Measurements from ENCODE around the gene IGFLR1. TPM values are rescaled to one million over a fixed set of nuclear protein-coding genes. Genes with fewer than 3 reads are reported as not detected.

The IGFLR1 gene
- total RNA-seq, 1 donor from 2014 or later, result 6.3 TPM

DNA sequence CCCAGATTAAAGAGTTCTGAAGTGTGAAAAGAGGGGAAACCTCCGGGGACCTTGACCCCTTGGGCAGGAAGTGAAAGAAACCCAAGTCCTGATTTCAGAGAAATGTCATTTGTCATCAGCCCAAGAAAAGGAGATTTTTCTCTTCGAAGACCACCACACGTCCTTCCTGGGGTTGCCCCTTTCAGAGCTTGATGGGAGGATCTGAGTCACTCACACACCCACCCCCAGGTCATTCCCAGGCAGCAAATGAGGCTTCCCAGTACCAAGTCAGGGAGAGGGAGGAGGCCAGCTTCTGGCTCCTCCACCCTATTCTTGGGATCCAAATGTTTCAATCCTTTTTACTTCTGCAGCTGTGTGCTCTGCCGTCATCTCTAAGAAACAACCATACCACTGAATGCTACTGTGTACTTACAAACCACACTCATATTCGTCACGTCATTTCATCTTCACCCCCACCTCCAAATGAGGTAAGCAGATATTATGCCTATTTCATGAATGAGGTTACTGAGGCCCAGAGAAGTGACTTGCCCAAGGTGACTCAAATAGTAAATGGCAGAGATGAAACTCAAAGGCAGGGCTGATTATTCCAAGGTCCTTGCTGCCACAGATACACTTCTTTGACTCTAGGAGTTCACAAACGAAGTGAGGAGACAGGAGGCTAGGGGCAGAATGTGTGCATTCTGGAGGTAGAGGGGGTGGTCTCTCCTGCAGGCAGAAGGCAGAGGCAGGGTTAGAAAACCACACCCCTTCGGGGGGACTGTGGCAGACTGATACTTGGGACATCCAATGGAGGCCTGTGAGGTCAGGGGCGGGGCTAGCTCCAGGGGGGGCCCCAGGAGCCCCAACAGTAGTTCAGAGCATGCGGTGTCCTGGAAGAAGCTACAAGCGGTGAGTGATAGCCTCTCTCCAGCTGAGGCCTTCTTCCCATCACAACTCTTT lies 29.4 kb downstream of the IGFLR1 start:
- Mint-ChIP-seq H3K4me1 (peaks cover 20% of the 10 kb centered on the region), H3K4me3 (peak overlapping the region; percentile 72), H3K36me3 (ENCODE audit: low read depth) (no peaks in the 10 kb centered on the region), H3K9me3 (no peaks in the 10 kb centered on the region), H3K27me3 (ENCODE audit: low read depth) (no peaks in the 10 kb centered on the region), H3K27ac (ENCODE audit: unreplicated experiment) (no peak overlapping the region)
- TF ChIP-seq, protein P1, sequence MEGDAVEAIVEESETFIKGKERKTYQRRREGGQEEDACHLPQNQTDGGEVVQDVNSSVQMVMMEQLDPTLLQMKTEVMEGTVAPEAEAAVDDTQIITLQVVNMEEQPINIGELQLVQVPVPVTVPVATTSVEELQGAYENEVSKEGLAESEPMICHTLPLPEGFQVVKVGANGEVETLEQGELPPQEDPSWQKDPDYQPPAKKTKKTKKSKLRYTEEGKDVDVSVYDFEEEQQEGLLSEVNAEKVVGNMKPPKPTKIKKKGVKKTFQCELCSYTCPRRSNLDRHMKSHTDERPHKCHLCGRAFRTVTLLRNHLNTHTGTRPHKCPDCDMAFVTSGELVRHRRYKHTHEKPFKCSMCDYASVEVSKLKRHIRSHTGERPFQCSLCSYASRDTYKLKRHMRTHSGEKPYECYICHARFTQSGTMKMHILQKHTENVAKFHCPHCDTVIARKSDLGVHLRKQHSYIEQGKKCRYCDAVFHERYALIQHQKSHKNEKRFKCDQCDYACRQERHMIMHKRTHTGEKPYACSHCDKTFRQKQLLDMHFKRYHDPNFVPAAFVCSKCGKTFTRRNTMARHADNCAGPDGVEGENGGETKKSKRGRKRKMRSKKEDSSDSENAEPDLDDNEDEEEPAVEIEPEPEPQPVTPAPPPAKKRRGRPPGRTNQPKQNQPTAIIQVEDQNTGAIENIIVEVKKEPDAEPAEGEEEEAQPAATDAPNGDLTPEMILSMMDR (conservative IDR thresholded peaks at IDR 0.05), result no peak
- DNase-seq (ENCODE audit: low read depth, low spot score), result no peak

DNA sequence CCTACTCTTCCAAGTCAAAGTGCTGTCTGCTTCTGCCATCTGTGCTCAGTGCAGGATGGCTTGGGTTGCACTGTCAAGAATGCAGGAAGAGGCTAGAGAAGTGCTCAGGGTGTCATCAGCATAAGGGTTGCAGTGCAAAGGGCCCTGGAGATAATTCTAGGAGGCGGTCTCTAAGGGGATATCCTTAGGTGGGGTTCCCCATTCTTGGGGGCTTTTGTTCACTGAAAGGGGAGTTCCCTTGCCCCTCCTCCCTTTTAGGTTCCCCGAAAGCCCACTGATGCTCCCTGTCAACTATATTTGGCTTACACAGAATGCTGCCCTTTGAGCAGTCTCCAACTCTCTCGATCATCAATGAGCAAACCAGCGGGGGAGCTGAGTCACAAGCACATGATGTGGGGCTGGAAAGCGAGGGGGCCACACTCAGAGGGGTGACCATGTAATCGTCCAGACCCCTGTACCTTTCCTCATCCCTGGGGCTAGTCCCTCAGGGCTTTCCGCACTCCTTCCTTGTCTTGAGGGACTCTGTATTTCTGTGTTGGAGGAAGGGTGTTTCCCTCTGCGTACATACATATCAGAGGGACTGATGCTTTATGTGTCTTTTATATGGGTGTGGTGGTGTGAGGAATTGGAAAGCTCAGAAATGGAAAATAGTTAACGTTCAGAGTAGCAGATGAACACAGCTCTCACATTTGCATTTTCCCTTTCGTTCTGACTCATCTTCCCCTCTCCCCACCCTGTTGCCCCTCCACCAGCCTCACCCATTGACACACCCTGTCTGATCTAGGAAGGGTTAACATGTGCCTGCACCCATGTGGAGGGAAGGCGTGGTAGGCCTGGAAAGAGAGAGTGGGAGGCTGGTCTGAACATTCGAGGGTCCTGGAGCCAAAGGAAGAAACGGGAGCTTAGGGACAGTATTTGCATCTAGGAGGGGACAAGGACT lies 31.2 kb downstream of the IGFLR1 start:
- Mint-ChIP-seq H3K4me3 (no peak overlapping the region), H3K4me1 (peaks cover 11% of the 10 kb centered on the region), H3K9me3 (no peaks in the 10 kb centered on the region), H3K27me3 (ENCODE audit: low read depth) (no peaks in the 10 kb centered on the region), H3K36me3 (ENCODE audit: low read depth) (no peaks in the 10 kb centered on the region), H3K27ac (ENCODE audit: unreplicated experiment) (no peak overlapping the region)
- DNase-seq (ENCODE audit: low read depth, low spot score), result no peak
- TF ChIP-seq, protein P1 (conservative IDR thresholded peaks at IDR 0.05), result no peak

DNA sequence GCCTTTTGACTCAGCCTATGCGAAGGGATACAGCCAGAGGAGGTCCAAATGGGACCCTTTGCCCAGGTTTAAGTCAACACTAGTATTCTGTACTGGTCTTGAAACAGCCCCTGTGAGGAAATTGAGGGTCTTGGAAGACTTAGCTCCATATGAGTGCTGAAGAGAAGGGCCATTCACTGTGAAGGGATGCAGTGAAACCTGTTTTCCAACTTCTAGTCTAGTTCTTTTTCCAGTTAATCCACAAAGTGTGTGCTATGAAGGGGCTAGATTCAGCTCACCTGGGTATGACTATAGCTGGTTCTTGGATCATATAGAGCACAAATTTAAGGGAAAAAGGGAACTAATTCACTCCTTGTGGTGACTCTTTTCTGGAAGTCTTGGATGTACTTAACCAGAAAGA lies 33.9 kb downstream of the IGFLR1 start:
- H3K4me1 Mint-ChIP-seq, result no peaks in the 10 kb centered on the region
- H3K36me3 Mint-ChIP-seq (ENCODE audit: low read depth), result no peaks in the 10 kb centered on the region
- H3K27ac Mint-ChIP-seq (ENCODE audit: unreplicated experiment), result no peak overlapping the region
- H3K9me3 Mint-ChIP-seq, result no peaks in the 10 kb centered on the region
- no peak for DNase-seq (ENCODE audit: low read depth, low spot score)
- TF ChIP-seq, protein P1 (conservative IDR thresholded peaks at IDR 0.05), result no peak
- no peak overlapping the region for H3K4me3 Mint-ChIP-seq
- peaks cover 2% of the 10 kb centered on the region for H3K27me3 Mint-ChIP-seq (ENCODE audit: low read depth)

DNA sequence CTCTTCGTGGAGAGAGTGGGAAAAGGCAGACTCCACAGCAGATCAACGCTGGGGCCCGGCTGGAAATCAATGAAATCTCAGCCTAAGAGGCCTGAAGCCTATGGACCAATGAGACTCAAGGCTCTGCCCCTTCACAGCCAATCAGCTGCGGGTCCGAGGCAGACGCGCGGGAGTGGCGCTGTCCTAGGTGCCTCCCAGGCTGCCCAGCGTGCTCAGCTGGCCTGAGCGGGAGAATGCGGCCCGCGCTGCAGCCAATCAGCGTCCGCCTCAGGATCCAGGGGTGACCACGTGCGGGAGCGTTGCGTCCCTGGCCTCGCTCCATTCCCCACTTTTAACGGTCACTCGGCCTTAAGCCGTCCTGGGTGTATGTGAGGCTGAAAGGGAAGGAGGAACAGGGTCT lies 38.0 kb downstream of the IGFLR1 start, which contains the start of gene ZBTB32:
ZBTB32 (plus strand) TSS at position 341 of the 400 bp plus-strand sequence. CDS start 10,069 bp downstream, outside the sequence.
- peak; percentile 14 for DNase-seq (ENCODE audit: low read depth, low spot score)
- Mint-ChIP-seq H3K27me3 (ENCODE audit: low read depth) (peaks cover 6% of the 10 kb centered on the region), H3K27ac (ENCODE audit: unreplicated experiment) (no peak within 1 kb of the TSS), H3K4me1 (peaks cover 6% of the 10 kb centered on the region), H3K36me3 (ENCODE audit: low read depth) (no peaks in the 10 kb centered on the region), H3K9me3 (no peaks in the 10 kb centered on the region), H3K4me3 (no peak within 1 kb of the TSS)
- TF ChIP-seq, protein P1 (conservative IDR thresholded peaks at IDR 0.05), result no peak

DNA sequence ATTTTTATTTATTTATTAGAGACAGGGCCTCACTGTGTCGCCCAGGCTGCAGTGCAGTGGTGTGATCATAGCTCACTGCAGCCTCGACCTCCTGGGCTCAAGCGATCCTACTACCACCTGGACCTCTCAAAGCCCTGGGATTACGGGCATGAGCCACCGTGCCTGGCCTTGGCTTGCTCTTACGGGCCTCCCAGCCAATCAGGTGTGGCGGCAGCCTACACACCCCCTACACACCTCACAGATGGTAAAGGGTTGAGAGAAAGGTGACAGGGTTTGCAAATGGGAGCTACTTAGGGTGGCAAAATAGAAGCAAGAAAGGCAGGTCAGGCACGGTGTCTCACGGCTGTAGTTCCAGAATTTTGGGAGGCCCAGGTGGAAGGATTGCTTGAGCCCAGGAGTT lies 38.9 kb downstream of the IGFLR1 start:
- no peak for DNase-seq (ENCODE audit: low read depth, low spot score)
- no peaks in the 10 kb centered on the region for H3K9me3 Mint-ChIP-seq
- H3K27me3 Mint-ChIP-seq (ENCODE audit: low read depth), result peaks cover 9% of the 10 kb centered on the region
- peaks cover 6% of the 10 kb centered on the region for H3K4me1 Mint-ChIP-seq
- no peak overlapping the region for H3K4me3 Mint-ChIP-seq
- H3K27ac Mint-ChIP-seq (ENCODE audit: unreplicated experiment), result no peak overlapping the region
- TF ChIP-seq, protein P1 (conservative IDR thresholded peaks at IDR 0.05), result no peak
- H3K36me3 Mint-ChIP-seq (ENCODE audit: low read depth), result no peaks in the 10 kb centered on the region
